ENCODE measurements around the gene MAGI2. TPM values are rescaled to one million over a fixed set of nuclear protein-coding genes. Genes with fewer than 3 reads are reported as not detected.

MAGI2 gene
- total RNA-seq, 1 donor from 2014 or later: 0.05 TPM

DNA sequence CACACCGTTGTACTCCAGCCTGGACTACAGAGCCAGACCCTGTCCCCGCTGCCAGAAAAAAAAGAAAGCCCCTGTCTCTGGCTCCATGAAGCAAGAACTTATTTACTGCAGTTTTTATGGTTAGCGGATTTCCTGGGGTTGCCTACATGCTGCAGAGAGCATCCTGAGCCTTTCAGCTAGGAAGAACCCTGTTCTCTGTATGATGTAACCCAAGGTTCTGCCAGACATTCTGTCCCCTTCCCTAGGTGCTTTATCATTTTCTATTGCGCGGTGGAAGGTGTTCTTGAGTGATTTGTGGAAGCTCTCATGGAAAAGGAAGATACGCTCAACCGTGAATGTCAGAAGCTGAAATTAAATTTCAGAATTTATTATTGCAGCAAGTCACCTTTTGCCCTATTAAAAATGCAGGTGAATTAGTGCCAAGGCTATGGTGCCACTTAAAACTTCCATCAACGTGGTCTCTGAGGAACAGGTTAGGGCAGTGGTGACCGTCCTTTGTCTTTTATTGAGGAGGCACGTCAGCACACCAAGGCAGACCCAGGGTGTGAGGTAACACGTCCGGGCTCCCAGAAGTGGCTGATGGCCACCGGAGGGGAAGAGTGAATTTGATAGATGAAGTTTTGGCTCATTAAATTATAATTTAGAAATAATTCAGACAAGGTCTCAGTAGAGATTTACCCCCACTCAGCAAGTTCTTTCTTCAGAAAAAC is 1381.8 kb downstream of the MAGI2 start:
- intact Hi-C loops (cut with micrococcal nuclease): no loop called here

DNA sequence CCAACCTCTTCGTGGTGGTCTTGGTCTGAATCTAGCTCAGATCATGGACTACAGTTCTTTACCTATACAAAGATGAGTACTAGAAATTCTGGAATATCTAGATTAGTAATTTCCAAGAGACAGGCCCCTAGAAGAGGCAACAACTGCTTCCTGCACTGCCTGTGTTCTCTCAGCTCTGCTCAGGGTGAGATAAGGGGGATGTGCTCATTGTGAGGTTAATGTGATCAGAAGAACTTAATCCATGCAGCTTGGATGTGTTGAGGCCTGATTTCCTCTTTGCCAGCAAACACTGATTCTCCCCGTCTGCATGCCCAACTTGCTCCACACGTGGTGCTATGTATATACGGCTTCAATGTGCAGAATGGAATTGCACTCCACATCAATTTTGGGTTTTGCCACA is 1386.9 kb downstream of the MAGI2 start:
- intact Hi-C loops (cut with micrococcal nuclease): no loop called here

DNA sequence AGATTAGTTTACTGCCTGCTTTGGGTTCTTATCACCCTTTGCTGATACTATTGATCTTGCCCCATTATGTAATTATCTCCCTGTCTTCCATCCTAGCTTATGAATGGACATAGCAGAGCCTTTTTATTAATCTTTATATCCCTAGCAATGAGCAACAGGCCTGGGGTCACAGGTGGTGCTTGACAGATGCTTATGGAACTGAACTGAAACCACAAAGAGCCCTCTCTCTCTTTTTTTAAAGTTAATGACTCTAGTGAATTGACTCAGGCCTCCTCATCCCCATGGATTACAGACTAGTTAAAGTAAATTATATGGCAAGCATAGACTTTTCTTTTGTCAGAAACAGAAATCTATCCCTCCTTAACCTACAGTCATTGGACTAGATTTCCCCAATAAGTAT is 1389.7 kb downstream of the MAGI2 start:
- intact Hi-C loops (cut with micrococcal nuclease): no loop called here

DNA sequence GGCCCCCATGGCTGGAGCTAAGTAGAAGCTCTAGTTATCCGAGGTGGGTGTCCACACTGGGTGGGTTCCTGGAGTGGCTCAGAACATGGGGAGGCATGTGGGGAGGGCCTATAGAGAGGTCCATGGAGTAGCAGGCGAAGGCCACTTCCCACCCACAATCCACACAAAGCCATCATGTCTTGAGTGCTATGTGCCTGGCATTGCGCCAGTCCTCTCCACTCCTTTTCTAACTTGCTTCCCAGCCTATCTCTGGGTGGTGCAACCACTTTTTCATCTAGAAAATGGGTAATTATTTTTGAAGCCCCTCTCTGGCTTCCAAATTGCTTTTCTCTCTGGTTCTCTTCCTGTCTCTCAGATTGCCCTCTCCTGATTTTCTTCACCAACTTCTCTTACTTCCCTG is 1391.3 kb downstream of the MAGI2 start:
- intact Hi-C loops (cut with micrococcal nuclease): no loop called here

DNA sequence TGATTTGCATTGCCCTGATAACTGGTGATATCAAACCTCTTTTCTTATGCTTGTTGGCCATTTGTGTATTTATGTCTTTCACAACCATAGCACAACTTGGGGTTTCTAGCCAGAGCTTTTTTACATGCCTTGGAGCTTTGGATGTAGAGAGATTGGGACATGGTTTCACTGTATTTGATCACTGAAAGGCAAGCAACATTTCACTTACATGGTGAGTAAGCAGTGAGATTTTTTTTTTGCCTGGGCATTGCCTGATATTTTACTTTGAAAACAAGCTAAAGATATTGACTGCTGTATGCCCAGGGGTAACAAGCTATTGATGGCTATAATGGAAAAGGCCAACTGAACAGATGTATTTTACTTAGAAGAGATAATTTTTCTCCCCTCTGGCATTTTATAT is 1395.9 kb downstream of the MAGI2 start:
- intact Hi-C loops (cut with micrococcal nuclease): no loop called here

DNA sequence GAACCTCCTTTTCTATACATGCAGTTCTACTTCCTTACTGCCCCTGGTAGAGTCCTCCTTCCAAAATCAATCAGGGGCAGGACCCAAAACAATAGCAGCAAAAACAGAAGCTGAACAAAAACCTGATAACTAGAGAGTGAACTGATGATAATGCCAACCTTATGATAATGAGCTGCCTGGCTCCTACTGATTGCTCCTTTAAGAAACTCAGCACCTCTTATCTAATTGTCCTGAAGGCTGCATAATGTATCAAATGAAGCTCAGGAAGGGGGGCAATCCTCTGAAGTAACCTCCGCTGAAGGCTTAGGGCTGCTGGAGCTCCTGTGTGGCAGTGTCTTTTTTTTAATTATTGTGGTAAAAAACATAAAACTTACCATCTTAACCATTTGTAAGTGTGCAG is 1397.9 kb downstream of the MAGI2 start:
- intact Hi-C loops (cut with micrococcal nuclease): no loop called here

DNA sequence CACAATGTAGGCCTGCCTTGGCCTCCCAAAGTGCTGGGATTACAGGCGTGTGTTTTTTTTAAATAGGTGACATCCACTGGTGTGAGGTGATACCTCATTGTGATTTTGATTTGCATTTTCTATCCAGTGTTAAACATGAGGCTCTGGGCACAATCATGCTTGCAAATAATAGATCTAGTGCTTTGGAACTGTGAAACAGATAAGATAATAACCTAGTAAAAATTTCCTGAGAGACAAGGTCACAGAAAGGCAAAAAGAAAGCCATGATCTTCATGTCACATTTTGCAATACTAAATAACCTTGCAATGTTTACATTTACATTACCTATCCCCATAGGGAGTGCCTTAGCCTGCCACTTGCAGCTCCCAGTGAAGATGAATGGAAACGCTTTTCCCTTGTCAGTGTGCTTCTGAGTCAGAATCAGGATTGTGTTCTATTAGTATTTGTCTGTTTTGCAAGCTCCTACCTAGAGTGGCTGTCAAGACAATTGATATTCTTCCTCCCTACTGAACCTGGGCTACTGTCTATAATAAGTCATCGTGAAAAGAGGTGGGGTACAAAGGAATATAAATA is 1398.4 kb downstream of the MAGI2 start:
- intact Hi-C loops (cut with micrococcal nuclease): no loop called here

DNA sequence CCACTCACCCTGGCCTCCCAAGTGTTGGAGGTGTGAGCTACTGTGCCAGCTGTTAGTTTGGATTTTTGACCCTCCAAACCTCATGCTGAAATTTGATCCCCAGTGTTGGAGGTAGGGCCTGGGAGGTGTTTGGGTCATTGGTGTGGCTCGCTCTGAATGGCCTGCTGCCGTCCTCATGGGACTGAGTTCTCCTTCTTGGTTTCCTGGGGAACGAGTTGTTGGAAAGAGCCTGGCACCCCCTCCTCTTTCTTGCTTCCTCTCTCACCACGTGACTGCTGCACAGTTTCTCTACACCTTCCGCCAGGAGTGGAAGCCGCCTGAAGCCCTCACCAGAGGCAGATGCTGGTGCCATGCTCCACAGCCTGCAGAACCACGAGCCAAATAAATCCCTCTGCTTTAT is 1401.4 kb downstream of the MAGI2 start:
- intact Hi-C loops (cut with micrococcal nuclease): no loop called here

DNA sequence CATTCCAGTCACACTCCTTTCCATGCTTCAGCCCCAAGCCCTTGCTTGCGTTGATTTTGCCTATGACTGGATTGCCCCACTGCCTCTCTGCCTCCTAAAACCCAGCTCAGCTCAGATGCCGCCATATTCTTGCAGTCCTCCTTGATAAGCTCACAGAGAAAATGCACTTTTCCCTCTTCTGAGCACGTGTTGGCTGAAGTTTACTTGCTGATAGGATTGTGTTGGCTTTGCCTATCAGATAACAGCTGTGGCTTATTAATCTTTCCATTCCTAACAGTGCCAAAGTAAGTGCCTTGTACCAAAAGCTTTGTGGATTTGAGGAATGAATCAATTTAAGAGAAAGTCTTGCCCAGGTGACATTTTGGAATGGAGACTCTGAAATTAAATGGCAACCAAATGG is 1405.7 kb downstream of the MAGI2 start:
- intact Hi-C loops (cut with micrococcal nuclease): no loop called here

DNA sequence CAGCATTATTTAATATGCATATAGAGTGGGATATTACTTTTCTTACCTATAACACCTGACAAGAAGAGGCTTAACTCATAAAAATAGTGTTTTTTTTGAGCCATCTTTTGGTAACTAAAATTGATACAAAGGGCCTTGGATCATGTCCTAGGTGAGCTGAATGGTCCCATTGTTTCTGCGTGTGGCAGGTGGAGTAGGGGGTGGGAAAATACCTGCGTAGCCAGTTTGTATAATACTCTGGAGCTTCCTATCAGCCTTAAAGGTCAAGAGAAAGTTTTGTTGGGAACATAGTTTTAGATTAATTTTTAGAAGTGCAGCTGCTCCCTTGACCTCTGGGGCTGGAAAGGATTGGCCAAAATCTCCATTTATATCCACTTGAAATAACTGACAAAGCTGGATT is 1410.3 kb downstream of the MAGI2 start:
- intact Hi-C loops (cut with micrococcal nuclease): no loop called here

DNA sequence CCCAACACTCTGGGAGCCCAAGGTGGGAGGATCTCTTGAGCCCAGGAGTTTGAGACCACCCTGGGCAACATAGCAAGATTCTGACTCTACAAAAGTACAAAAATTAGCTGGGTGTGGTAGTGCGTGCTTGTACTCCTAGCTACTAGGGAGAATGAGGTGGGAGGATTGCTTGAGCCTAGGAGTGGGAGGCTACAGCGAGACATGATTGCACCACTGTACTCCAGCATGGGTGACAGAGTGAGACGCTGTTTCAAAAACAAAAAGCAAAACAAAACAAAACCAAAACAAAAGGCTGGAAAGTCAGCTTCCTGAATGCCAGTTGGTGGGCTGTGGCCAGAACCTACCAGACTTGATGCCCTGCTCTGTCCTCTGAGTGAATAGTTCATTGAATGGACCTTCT is 1412.0 kb downstream of the MAGI2 start:
- intact Hi-C loops (cut with micrococcal nuclease): loop anchor here (2.0 kb wide), 1 partner anchor 101 kb away; no protein-coding TSS in a partner anchor

DNA sequence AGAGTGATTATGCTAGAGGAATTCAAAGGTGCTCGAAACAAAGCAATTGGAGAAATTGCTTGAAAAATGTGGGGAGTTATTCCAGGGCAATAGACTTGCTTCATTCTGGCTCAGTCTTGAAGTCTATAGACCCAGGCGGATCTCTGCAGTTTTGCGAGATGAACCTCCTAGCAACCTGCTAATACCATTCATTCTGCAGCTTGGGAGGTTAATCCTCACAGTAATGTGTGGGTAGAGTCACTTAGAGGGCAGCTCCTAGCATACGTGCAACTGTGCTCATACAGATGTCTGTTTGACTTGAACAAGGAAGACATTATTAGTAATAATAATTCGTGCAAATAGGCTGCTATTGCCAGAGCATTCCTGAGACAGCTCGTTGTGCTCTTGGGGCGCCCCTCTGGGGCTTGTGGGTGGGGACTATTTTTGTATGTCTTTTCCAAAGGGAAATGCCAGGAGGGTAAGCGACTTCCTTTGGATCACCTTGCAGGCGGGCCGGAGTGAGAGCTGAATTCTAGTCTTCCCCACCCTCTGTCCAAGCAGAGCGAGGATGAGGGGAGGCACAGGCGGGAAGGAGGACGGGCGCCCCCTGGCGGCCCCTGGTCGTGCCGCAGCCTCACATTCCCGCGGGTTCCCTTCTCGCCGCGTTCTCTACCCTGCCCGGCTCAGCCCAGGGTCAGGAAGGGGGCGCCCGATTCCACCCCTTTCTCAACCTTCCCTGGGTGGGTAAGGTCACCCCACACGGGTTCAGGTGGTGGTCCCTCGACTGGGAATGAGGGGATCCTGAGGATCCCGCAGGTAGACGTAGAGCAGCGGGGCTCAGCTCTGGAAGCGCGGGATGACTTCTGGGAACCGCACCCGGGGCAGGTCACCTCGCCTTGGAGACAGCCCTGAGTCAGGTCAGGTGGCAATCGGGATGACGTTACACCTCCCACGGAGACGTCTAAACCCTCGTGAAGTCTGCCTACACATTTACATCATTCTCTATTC is 1413.4 kb downstream of the MAGI2 start:
- intact Hi-C loops (cut with micrococcal nuclease): loop anchor here (1.0 to 2.0 kb wide), 3 partner anchors 20 to 383 kb away; no protein-coding TSS in a partner anchor

DNA sequence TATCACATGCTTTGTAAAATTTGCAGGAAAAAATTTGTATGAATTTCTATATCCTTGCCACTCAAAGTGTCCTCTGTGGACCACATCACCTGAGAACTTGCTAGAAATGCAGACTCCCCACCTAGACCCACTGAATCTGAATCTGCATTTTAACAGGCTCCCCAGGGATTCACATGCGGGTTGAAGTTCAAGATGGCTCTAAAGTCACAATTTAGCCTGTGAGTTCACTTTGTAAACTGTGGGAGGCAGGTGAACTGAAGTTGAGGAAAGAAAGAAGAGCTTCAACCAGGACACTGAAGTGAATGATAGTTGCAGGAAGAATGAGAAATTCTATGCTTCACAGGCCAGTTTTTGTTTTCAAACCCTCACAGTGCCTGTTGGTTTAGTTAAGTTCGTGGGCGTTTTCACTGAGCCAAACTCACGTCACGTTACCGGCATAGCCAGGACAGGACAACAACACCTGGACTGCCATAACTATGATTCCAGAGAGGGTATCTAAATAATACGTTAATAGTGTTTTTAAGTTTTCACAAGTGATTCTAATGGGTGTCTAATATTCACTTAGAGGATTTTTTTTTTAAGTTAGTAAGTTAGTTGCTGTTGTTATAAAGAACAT is 1414.9 kb downstream of the MAGI2 start:
- intact Hi-C loops (cut with micrococcal nuclease): no loop called here

DNA sequence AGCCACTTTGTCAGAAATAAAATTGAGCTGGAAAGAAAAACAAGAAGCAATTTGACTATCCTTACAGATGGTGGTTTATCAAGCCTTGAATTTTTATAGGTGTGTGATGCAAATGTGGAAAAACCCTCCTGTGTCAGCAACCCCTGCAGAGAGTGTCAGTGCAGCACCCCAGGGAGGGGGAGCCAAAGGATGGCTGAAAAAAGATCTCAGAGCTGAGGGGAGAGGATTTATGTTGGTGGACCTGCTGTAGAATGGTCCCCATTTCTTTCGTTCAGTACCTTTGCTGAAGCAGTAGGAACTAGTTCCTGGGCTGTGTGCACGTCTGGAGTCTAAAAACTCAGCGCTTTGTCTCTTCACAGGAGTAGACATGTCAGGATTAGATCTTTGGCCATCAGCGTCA is 1415.9 kb downstream of the MAGI2 start:
- intact Hi-C loops (cut with micrococcal nuclease): no loop called here

DNA sequence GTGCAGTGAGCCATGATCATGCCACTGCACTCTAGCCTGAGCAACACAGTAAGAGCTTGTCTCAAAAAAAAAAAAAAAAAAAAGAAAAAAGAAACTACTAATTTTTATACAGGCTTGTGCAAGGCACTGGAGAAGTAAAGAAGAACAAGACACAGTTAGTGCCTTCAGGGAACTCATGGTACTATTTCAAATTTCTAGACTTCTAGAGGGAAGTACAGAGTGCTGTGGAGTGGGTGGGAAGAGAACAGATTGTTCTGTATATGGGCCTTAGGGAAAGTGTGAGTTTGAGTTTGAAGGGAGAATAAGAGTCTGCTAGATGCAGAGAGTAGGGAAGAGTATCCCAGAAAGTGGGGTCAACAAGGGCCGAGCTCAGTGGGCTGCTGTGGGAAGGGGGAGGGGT is 1420.1 kb downstream of the MAGI2 start:
- intact Hi-C loops (cut with micrococcal nuclease): no loop called here

DNA sequence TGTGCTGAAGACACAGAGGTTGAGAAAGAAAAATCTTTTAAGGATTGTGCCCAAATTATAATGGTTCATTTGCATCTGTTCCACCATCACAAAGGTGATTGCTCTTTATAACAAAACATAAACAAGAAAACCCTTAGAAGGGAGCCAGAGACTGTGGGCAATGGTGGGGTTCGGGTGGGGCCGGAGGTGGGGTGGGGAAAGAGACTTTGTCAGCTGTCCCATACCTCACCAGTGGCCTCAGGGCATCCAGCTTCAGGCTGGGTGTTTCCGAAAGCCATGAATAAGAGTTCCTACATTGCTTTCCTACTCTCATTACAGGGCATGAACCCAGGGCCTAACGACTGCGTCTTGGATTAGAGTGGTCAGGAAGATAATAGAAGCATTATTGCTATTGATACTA is 1427.0 kb downstream of the MAGI2 start:
- intact Hi-C loops (cut with micrococcal nuclease): no loop called here

DNA sequence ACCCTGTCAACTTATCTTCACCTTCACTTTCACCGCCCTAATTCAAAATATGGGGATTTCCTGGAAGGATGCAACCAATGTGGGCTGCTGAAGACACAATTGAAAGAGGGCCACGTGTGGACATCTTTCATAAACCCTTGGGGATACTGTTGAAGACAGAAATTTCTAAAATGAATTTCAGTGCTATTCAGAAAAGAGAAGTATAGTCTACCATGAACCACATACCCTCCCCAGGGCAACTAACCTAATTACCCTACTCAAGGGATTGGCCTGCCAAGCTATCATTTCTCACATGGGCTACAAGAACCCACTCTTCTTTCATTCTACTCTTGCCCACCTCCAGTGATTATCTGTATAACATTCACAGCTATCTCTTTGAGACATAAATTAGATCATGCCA is 1428.9 kb downstream of the MAGI2 start:
- intact Hi-C loops (cut with micrococcal nuclease): no loop called here

DNA sequence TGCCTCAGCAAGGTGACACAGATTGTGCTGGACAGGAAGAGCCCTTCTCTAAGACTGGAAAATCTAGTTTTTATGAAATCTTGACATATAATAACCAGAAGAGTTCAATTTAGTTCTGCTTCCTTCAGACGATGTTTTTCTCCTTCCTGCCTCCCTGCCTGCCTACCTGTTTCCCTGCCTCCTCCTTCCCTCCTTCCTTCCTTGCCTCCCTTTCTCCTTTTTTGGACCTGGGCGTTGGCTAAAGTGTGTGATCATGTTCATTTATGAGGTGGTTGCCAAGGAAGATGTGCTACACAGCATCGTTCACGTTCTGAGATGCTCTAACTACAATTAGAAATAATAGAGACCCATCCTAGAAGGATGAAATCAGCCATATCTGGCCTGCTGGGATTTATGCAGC is 1430.3 kb downstream of the MAGI2 start:
- intact Hi-C loops (cut with micrococcal nuclease): no loop called here

DNA sequence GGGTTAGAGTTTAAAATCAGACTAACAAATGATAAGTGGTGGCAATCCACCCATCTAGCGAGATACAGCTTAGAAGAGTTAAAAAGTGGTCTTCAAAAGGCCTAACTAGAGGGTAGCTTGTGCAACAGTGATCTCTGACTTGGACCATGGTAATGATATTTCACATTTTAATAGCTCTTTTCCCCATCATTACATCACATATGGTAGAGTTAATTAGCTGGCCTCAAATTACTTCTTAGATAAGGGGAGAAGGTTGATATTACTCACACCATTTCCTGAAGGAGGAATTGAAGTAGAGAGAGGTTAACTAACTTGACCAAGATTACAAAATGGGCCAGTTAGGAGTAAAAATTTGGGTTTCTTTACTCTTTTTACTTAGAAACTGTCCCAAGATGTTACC is 1431.3 kb downstream of the MAGI2 start:
- intact Hi-C loops (cut with micrococcal nuclease): no loop called here

DNA sequence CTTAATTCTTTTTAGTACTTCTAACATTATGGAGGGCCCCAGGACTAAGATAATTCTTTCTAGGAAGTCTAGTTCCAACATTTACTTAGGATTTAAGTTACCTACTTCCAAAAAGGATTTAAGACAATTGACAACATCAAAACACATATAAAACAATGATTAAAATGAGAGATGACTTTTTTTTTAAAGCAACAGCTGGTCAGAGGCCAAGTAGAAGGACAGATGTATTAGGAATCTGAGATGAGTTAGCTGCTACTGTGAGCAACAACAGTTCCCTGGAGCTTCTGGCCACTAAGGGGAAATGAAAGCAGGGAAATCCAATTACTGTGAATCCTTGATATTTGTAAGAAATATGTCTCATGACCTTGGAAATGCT is 1432.6 kb downstream of the MAGI2 start:
- intact Hi-C loops (cut with micrococcal nuclease): loop anchor here (1.0 to 2.0 kb wide), 4 partner anchors 19 to 1156 kb away; partner anchors contain the start of gene RSBN1L

DNA sequence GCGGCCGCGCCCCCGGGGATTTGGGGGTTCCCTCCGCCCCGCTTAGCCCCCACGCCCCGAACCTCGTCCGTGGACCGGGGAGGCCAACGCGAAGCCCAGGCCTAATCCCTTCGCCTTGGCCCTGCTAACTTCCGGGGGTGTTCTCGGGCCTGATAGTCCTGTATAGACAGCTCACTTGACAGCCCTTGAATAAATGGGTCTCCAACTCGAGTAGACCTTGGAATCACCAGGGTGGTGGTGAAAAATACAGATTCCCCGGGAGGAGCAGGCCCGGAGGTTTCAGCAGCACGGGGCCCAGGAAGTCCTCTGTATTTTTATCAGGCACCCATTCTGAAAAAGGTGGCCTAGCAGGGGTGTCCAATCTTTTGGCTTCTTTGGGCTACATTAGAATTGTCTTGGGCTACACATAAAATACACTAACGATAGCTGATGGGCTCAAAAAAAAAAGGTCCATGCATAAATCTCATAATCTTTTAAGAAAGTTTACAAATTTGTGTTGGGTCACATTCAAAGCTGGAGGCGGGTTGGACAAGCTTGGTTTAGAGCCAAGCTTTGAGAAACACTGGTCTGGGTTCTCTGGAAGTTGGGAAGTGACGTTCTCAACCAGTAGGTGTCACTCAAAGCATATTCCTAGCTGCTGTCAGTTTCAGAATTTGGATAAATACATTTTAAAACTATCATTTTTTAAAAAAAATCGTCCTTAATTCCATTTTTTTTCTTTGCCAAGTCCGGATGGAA is 1433.2 kb downstream of the MAGI2 start:
- intact Hi-C loops (cut with micrococcal nuclease): loop anchor here (1.0 to 2.0 kb wide), 4 partner anchors 20 to 1157 kb away; partner anchors contain the start of gene RSBN1L
